HepG2 (cell line): ENCODE data around the gene ABCC3. TPM values are rescaled to one million over a fixed set of nuclear protein-coding genes. Genes with fewer than 3 reads are reported as not detected.

Source experiments
- AGO1 ChIP-seq: fragments of 200-400 bp; formaldehyde crosslinking; IDR thresholded peaks from 2 replicates; pipeline ENCODE4 v1.6.1; 2017; ENCODE audit warnings: mild to moderate bottlenecking, low read depth, low read length, moderate library complexity; ENCODE audit not compliant: poor library complexity, severe bottlenecking
- CHD2 ChIP-seq: IDR thresholded peaks from 2 replicates; pipeline ENCODE4 v1.6.1; 2011; ENCODE audit warnings: low read depth, low read length, improper control_type of control experiment
- ELF3 ChIP-seq: IDR thresholded peaks from 2 replicates; pipeline ENCODE4 v1.6.1; 2016; ENCODE audit warnings: missing genetic modification reagents, missing compliant biosample characterization
- ETV6 ChIP-seq: sonication (generic); formaldehyde crosslinking; conservative IDR thresholded peaks from 2 replicates; pipeline ENCODE4 v1.4.0; 2020; ENCODE audit warnings: missing genetic modification reagents
- IRF2 ChIP-seq: IDR thresholded peaks from 2 replicates; pipeline ENCODE4 v1.6.1; 2018; ENCODE audit warnings: missing genetic modification reagents, missing compliant biosample characterization
- JUNB ChIP-seq: sonication (generic); formaldehyde crosslinking; IDR thresholded peaks from 2 replicates; pipeline ENCODE4 v1.8.0; 2022; ENCODE audit warnings: missing genetic modification reagents, mild to moderate bottlenecking, borderline replicate concordance
- KLF15 ChIP-seq: sonication (generic); formaldehyde crosslinking; IDR thresholded peaks from 2 replicates; pipeline ENCODE4 v1.8.1; 2023; ENCODE audit warnings: borderline replicate concordance, mild to moderate bottlenecking, inconsistent platforms, missing genetic modification reagents, mixed read lengths
- KLF6 ChIP-seq: IDR thresholded peaks from 2 replicates; pipeline ENCODE4 v1.8.0; 2016; ENCODE audit warnings: missing biosample characterization, missing genetic modification reagents
- MAFG ChIP-seq: sonication (generic); formaldehyde crosslinking; IDR thresholded peaks from 2 replicates; pipeline ENCODE4 v1.5.1; 2020; ENCODE audit warnings: mild to moderate bottlenecking, missing genetic modification reagents
- MNT ChIP-seq: fragments of 450-650 bp; IDR thresholded peaks from 2 replicates; pipeline ENCODE4 v1.6.1; 2016
- MTF2 ChIP-seq: sonication (generic); formaldehyde crosslinking; IDR thresholded peaks from 2 replicates; pipeline ENCODE4 v1.5.0; 2020; ENCODE audit warnings: missing genetic modification reagents, borderline replicate concordance
- NAIF1 ChIP-seq: sonication (generic); formaldehyde crosslinking; IDR thresholded peaks from 2 replicates; pipeline ENCODE4 v1.5.0; 2020; ENCODE audit warnings: mild to moderate bottlenecking, missing genetic modification reagents, borderline replicate concordance
- PRPF4 ChIP-seq: fragments of 200-400 bp; formaldehyde crosslinking; IDR thresholded peaks from 2 replicates; pipeline ENCODE4 v1.6.1; 2016; ENCODE audit warnings: low read length, low read depth; ENCODE audit not compliant: poor library complexity, severe bottlenecking
- RFX1 ChIP-seq: fragments of 450-650 bp; IDR thresholded peaks from 2 replicates; pipeline ENCODE4 v1.6.1; 2017
- SCMH1 ChIP-seq: sonication (generic); formaldehyde crosslinking; IDR thresholded peaks from 2 replicates; pipeline ENCODE4 v1.9.0; 2021; ENCODE audit warnings: missing genetic modification reagents, mild to moderate bottlenecking, borderline replicate concordance
- SIN3A ChIP-seq: IDR thresholded peaks from 2 replicates; pipeline ENCODE4 v1.6.1; 2011; ENCODE audit warnings: low read depth, mild to moderate bottlenecking, control low read depth, low read length, borderline replicate concordance
- SP1 ChIP-seq, 2 experiments: fragments of 450-650 bp in 1 of 2; sonication (generic) in 1 of 2; formaldehyde crosslinking in 1 of 2; IDR thresholded peaks; 2 replicates each; pipeline versions ENCODE4 v1.4.0 to v1.6.1; 2016 to 2020; ENCODE audit warnings: missing genetic modification reagents in 1 of 2
- THYN1 ChIP-seq: sonication (generic); formaldehyde crosslinking; IDR thresholded peaks from 2 replicates; pipeline ENCODE4 v1.8.1; 2023; ENCODE audit warnings: low read depth, mild to moderate bottlenecking, moderate library complexity, missing genetic modification reagents, borderline replicate concordance
- TP53 ChIP-seq: sonication (generic); formaldehyde crosslinking; conservative IDR thresholded peaks from 2 replicates; pipeline ENCODE4 v1.4.0; 2020; ENCODE audit warnings: missing genetic modification reagents
- ZFP41 ChIP-seq: sonication (generic); formaldehyde crosslinking; IDR thresholded peaks from 2 replicates; pipeline ENCODE4 v1.4.0; 2020; ENCODE audit warnings: mild to moderate bottlenecking, missing genetic modification reagents, borderline replicate concordance
- ZNF788 ChIP-seq: sonication (generic); formaldehyde crosslinking; IDR thresholded peaks from 2 replicates; pipeline ENCODE4 v1.5.0; 2020; ENCODE audit warnings: mild to moderate bottlenecking, missing genetic modification reagents, borderline replicate concordance
- ZNF850 ChIP-seq: sonication (generic); formaldehyde crosslinking; conservative IDR thresholded peaks from 2 replicates; pipeline ENCODE4 v1.9.0; 2021; ENCODE audit warnings: mild to moderate bottlenecking, missing genetic modification reagents
- ZNF878 ChIP-seq: sonication (generic); formaldehyde crosslinking; IDR thresholded peaks from 2 replicates; pipeline ENCODE4 v1.8.1; 2023; ENCODE audit warnings: mild to moderate bottlenecking, missing genetic modification reagents, moderate library complexity
- ZSCAN20 ChIP-seq: sonication (generic); formaldehyde crosslinking; IDR thresholded peaks from 2 replicates; pipeline ENCODE4 v1.4.0; 2020; ENCODE audit warnings: missing genetic modification reagents, mild to moderate bottlenecking, borderline replicate concordance
- polyA plus RNA-seq, 8 experiments: library from polyadenylated mRNA; depleted of rRNA in 3 of 8; stranded (reverse) in 7 of 8; unstranded in 1 of 8; fragments of >200 nt; fragmentation: Illumina TruSeq in 4 of 8; extraction: Trizol in 4 of 8; gene quantifications; 2 replicates each; pipeline versions ENCODE4 v1.2.1 to v1.2.3, GENCODE V29; 2011 to 2016; ENCODE audit warnings: low read depth in 4 of 8, missing spikeins in 1 of 8, mixed read lengths in 1 of 8; ENCODE audit not compliant: insufficient read depth in 1 of 8
- total RNA-seq, 5 experiments: library from RNA; depleted of rRNA; stranded (reverse); fragments of >200 nt; fragmentation: Illumina TruSeq; extraction: Trizol; gene quantifications; 2 replicates each; pipeline ENCODE4 v1.2.3, GENCODE V29; 2016; ENCODE audit warnings: low read depth in 1 of 5
- TF ChIP-seq, protein P1 (sequence below): sonication (generic); formaldehyde crosslinking; IDR thresholded peaks from 2 replicates; pipeline ENCODE4 v1.5.0; 2020; ENCODE audit warnings: mild to moderate bottlenecking, missing genetic modification reagents, borderline replicate concordance
- TF ChIP-seq, protein P2 (sequence below): IDR thresholded peaks from 2 replicates; pipeline ENCODE4 v1.6.1; 2016; ENCODE audit warnings: low read depth

Gene ABCC3
- total and polyA plus RNA-seq, 2 of the 13 experiments (the other 11 are each of a cell fraction or from before 2014, with no cell fraction given) = 25.2 to 50.7 TPM

DNA sequence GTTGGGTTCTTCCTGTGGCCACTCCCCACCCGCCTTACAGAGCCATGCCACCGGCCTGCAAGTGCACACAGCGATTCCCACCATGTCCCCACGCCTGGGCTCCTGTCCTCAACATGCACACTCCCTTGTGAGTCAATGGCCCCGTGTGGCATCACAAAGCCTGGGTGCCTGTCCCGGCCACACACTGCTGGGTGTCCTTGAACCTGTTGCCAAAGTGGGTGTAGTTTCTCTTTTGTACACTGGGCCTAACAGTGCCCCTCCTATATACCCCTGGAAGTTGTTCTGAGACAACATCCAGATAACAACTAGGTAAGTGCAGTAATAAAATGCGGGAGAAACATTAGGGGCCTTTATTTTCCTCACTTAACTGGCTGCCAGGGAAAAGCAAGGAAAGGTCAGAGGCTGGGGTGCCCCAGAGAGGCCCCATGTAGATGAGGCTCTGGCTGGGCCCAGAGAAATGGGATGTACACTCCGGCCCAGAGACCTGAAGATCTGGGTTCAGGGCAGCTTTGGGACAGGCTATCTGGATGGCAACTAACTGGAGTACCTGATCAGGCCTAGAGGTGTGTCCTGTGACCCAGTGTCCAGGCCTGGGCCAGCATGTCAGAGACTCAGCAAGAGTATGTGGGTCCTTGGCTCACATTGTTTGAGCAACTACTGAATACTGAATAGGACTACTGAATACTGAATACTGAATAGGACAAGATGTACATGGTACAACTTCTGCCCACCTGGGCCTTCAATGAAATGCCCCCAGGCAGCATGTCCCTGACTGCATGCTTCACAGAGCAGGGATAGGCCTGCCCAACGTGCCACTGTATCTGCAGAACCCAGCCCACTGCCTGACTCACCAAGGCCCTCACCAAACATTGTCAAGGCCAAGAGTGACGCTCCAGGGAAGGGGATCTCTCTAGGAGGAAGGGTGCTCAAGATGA, 8.3 kb downstream of the ABCC3 start (continued):
- TF ChIP-seq AGO1 (no peak), TP53 (CRISPR knock-in tag) (no peak), PRPF4 (no peak), CHD2 (no peak), JUNB (CRISPR knock-in tag) (no peak), ZFP41 (CRISPR knock-in tag) (no peak), MTF2 (CRISPR knock-in tag) (no peak), ZNF788 (0 out of 2 replicates have a peak, but pooled peaks have one; percentile 34), NAIF1 (CRISPR knock-in tag) (no peak), MNT (no peak), KLF15 (no peak), ETV6 (no peak), KLF6 (CRISPR knock-in tag) (no peak), SIN3A (no peak), MAFG (CRISPR knock-in tag) (no peak), ZNF878 (CRISPR knock-in tag) (no peak), ELF3 (CRISPR knock-in tag) (no peak), IRF2 (0 out of 2 replicates have a peak, but pooled peaks have one; percentile 47), SCMH1 (CRISPR knock-in tag) (no peak), SP1 (IDR thresholded peaks at IDR 0.05) (no peak), SP1 (CRISPR knock-in tag; IDR thresholded peaks at IDR 0.05) (no peak), ZSCAN20 (no peak), ZNF850 (CRISPR knock-in tag) (no peak), RFX1 (no peak), THYN1 (CRISPR knock-in tag) (no peak)
- TF ChIP-seq, protein P1, sequence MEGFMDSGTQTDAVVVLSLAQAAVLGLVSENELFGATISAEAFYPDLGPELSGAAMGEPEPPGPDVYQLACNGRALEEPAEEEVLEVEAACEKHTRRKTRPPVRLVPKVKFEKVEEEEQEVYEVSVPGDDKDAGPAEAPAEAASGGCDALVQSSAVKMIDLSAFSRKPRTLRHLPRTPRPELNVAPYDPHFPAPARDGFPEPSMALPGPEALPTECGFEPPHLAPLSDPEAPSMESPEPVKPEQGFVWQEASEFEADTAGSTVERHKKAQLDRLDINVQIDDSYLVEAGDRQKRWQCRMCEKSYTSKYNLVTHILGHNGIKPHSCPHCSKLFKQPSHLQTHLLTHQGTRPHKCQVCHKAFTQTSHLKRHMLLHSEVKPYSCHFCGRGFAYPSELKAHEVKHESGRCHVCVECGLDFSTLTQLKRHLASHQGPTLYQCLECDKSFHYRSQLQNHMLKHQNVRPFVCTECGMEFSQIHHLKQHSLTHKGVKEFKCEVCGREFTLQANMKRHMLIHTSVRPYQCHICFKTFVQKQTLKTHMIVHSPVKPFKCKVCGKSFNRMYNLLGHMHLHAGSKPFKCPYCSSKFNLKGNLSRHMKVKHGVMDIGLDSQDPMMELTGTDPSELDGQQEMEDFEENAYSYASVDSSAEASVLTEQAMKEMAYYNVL (CRISPR knock-in tag) = no peak
- TF ChIP-seq, protein P2, sequence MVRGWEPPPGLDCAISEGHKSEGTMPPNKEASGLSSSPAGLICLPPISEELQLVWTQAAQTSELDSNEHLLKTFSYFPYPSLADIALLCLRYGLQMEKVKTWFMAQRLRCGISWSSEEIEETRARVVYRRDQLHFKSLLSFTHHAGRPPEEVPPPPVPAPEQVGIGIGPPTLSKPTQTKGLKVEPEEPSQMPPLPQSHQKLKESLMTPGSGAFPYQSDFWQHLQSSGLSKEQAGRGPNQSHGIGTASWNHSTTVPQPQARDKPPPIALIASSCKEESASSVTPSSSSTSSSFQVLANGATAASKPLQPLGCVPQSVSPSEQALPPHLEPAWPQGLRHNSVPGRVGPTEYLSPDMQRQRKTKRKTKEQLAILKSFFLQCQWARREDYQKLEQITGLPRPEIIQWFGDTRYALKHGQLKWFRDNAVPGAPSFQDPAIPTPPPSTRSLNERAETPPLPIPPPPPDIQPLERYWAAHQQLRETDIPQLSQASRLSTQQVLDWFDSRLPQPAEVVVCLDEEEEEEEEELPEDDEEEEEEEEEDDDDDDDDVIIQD (CRISPR knock-in tag) = no peak
